T-helper 9 cell (primary cell): ENCODE results near the gene GMEB1.

ENCODE experiments used
- DNase-seq: peaks from one replicate; pipeline ENCODE4 v3.0.0-alpha.2; 2020

Gene GMEB1

DNA sequence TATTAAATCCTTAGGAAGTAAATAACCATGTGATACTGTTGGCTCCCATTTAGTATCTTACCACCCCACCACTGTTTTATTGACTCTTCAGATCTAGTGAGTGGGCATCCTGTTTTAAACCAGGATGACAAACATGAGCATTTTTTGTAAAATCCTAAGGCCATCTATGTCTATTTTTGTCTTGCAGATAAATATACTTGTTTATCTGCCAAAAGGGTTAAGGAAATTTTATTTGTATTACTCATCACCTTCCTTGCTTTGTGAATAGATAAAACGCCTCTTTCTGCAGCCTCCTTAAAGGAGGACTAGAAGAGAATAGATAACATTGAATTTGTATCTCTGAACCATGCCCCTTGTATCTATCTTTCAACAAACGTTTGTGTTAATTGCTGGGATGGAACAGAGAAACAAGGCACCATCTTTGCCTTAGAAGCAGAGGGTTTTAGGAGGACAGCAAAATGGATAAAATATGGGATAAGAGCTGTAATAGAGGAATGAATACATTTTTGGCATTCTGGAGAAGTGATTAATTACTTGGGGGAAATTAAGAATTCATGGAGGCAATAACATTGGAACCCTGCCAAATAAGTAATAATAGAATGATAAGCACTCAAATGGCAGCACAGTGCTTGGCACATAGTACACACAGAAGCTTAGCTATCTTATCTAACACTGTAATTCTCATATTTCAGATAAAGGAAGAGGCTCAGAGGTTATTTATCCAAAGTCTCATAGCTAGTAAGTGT, 82.9 kb downstream of the GMEB1 start:
- DNase-seq, result no peak

DNA sequence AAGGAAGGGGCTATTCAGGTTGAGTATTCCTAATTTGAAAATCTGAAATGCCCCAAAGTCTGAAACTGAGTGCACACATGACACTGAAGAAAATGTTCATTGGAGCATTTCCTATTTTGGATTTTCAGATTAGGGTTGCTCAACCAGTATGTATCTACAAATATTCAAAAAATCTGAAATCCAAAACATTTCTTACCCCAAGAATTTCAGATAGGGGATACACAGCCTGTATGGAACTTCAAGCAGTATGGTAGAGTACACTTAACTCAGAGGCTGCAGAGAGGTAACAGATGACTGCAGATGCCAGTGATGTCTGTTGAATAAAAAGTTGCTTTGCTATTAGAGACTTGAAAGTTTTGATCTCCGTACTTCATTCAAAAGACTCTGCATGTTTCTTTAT, 87.1 kb downstream of the GMEB1 start:
- DNase-seq, result no peak

DNA sequence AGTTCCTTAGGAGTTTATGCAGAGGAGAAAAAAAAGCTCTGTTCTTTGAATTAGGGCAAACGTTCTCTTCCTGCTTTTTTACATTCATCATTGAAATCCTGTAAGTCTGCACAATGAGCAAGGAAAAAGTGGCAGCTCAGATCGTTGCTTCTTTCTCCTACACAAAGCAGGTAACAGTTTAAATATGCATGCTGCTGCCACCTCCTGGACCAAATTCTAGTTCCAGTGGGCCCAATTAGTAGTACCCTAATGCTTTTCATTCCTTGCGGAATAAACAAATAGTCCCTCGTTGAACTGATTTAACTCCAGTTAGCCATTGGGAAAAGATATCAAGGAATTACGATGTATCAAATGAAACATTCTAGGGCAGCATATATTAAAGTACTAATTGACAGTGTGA, 88.3 kb downstream of the GMEB1 start:
- DNase-seq, result no peak

DNA sequence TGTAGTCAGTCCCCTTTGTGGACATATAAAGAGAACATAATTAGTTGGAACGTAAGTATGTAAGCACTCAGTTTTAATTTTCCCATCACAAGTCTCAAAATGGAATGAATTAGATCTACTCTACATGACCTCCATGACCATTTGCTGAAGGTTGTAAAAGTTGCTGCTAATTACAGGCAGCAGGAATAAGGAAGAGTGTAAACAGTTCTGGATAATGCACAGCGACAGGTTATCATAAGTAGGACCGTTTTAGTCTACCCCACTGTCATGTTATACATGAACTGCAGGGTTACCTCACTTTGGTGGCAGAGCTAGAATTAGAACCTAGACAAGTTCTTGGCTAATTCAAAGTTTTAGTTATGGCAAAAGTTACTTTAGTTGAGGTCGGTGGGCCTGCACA, 89.8 kb downstream of the GMEB1 start:
- no peak for DNase-seq

DNA sequence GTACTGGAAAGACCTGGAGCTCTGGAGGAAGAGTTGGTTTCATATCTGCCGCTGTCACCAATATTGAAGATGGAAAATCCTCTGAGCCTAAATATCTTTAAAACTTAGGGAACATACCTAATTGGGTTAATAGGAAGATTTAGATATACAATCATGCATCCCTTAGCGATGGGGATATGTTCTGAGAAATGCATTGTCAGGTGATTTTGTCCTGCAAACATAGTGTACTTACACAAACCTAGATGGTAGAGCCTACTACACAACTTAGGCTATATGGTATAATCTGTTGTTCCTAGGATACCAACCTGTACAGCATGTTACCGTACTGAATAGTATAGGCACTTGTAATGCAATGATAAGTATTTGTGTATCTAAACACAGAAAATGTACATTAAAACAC, 90.7 kb downstream of the GMEB1 start:
- no peak for DNase-seq

DNA sequence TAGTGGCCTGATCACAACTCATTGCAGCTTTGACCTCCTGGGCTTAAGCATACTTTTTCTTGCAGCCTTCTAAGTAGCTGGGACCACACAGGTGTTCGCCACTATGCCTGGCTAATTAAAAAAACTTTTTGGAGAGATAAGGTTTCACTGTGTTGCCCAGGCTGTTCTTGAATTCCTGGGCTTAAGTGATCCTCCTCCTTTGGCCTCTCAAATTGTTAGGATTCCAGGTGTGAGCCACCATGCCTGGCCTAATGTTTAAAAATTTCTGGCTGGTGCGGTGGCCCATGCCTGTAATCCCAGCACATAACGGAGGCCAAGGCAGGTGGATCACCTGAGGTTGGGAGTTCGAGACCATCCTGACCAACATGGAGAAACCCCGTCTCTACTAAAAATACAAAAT, 92.6 kb downstream of the GMEB1 start:
- DNase-seq, result no peak

DNA sequence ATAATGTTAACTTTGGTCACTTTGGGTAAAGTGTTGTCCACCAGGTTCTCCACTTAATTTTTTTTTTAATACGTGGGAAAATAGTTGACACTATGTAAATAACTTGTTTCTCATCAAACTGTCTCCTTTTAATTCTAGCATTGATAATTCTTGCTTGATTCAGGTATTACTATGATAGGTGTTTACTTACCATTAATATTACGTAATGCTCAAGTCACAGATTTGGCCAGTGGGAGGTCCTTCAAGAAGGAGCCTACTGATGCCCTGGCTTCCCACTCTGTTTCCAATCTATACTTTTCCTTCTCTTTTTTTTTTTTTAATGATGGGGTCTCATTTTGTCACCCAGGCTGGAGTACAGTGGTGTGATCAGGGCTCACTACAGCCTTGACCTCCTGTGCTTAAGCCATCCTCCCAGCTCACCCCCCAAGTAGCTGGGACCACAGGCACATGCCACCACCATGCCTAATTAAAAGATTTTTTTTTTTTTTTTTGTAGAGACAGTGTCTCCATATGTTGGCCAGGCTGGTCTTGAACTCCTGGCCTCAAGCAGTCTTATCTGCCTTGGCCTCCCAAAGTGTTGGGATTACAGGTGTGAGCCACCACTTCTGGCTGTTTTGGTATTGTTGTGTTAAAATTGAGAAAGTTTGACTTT, 98.1 kb downstream of the GMEB1 start:
- no peak for DNase-seq
